ENCODE measurements around the gene CA11. TPM values are rescaled to one million over a fixed set of nuclear protein-coding genes. Genes with fewer than 3 reads are reported as not detected.
A peak's percentile ranks its signal among the peaks of the same experiment; 100 is the strongest.

The CA11 gene
- total RNA-seq, 2 donors from 2014 or later: 7.0 to 11.2 TPM

DNA sequence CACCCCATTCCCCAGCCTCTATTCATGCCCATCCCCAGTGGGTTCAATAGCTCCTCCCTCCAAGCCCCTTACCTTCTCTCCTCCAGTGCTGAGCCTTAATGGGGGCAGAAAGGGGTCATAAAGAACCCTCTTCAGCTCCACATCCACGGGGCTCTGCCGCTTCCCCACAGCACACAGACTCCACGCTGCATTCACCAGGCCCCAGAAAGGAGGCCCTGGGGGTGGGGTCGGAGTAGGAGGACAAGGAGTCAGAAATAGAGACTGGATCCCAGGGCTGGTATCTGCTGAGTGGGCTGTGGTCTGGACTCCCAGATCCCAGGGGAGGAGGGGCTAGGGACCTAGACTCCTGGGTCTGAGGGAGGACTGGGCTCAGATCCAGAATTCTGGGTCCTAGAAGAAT, 1.6 kb downstream of the CA11 start:
- H3K4me3 ChIP-seq: no peak overlapping the region
- WGBS: 69% methylated on average over 4 of the region's 4 CpGs
- intact Hi-C loops (cut with DNase I): loop anchor here (5.0 to 10.0 kb wide), 2 partner anchors 68 to 320 kb away; partner anchors contain the start of gene FTL
- no peak for DNase-seq (ENCODE audit: low spot score)
- H3K36me3 ChIP-seq: no peaks in the 10 kb centered on the region
- TF ChIP-seq POLR2AphosphoS5 (IDR thresholded peaks at IDR 0.05) (no peak), POLR2A (IDR thresholded peaks at IDR 0.05) (no peak)
- H3K9me3 ChIP-seq: no peaks in the 10 kb centered on the region
- peaks cover 7% of the 10 kb centered on the region for H3K4me1 ChIP-seq (replicated peaks)
- no peak overlapping the region for H3K27ac ChIP-seq
- H3K27me3 ChIP-seq (replicated peaks; ENCODE audit: insufficient read depth): no peaks in the 10 kb centered on the region

GRCh38 chr19:48642862-48643261, 3.1 kb downstream of the CA11 start:
- Histone ChIP-seq H3K4me3 (no peak overlapping the region), H3K36me3 (no peaks in the 10 kb centered on the region), H3K27ac (no peak overlapping the region), H3K27me3 (replicated peaks; ENCODE audit: insufficient read depth) (no peaks in the 10 kb centered on the region), H3K9me3 (no peaks in the 10 kb centered on the region), H3K4me1 (replicated peaks) (peaks cover 7% of the 10 kb centered on the region)
- intact Hi-C loops (cut with DNase I): loop anchor here (5.0 to 10.0 kb wide), 2 partner anchors 69 to 322 kb away; partner anchors contain the start of gene FTL
- TF ChIP-seq POLR2AphosphoS5 (IDR thresholded peaks at IDR 0.05) (no peak), POLR2A (IDR thresholded peaks at IDR 0.05) (no peak), CTCF (IDR thresholded peaks at IDR 0.05) (no peak)
- DNase-seq (ENCODE audit: low spot score): no peak
- 92% methylated on average over 5 of the region's 5 CpGs for WGBS

DNA sequence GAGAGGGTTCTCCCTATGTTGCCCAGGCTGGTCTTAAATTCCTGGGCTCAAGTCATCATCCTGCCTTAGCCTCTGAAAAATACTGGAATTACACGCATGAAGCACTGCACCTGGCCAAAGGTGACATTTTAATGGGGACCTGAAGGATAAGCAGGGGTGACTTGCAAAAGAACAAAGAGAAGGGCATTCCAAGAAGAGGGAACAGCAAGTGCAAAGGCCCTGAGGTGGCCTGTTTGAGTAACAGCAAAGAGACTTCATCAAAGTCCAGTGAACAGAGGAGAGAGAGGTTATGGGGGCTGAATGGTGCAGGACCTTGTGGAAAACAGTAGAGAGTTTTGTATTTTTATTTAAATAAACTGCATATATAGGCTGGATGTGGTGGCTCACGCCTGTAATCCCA, 4.1 kb downstream of the CA11 start:
- Histone ChIP-seq H3K4me1 (replicated peaks) (peaks cover 7% of the 10 kb centered on the region), H3K27ac (no peak overlapping the region), H3K4me3 (no peak overlapping the region), H3K27me3 (replicated peaks; ENCODE audit: insufficient read depth) (no peaks in the 10 kb centered on the region), H3K36me3 (no peaks in the 10 kb centered on the region), H3K9me3 (no peaks in the 10 kb centered on the region)
- TF ChIP-seq CTCF (IDR thresholded peaks at IDR 0.05): no peak
- no peak for TF ChIP-seq POLR2AphosphoS5 (IDR thresholded peaks at IDR 0.05)
- TF ChIP-seq POLR2A (IDR thresholded peaks at IDR 0.05): no peak
- WGBS: 97% methylated on average over 2 of the region's 2 CpGs
- DNase-seq (ENCODE audit: low spot score): no peak
- intact Hi-C loops (cut with DNase I): loop anchor here (5.0 to 10.0 kb wide), 2 partner anchors 70 to 323 kb away; partner anchors contain the start of gene FTL

GRCh38 chr19:48639483-48640375, 6.3 kb downstream of the CA11 start:
- Histone ChIP-seq H3K4me1 (replicated peaks) (peaks cover 5% of the 10 kb centered on the region), H3K36me3 (no peaks in the 10 kb centered on the region), H3K9me3 (no peaks in the 10 kb centered on the region), H3K4me3 (no peak overlapping the region), H3K27ac (no peak overlapping the region), H3K27me3 (replicated peaks; ENCODE audit: insufficient read depth) (no peaks in the 10 kb centered on the region)
- DNase-seq (ENCODE audit: low spot score): no peak
- 68% methylated on average over 33 of the region's 33 CpGs for WGBS
- TF ChIP-seq CTCF (IDR thresholded peaks at IDR 0.05): no peak
- TF ChIP-seq POLR2A (IDR thresholded peaks at IDR 0.05): no peak
- no peak for TF ChIP-seq POLR2AphosphoS5 (IDR thresholded peaks at IDR 0.05)
- intact Hi-C loops (cut with DNase I): loop anchor here (5.0 to 10.0 kb wide), 2 partner anchors 73 to 325 kb away; partner anchors contain the start of gene FTL

GRCh38 chr19:48638831-48639381, 7.1 kb downstream of the CA11 start:
- peaks cover 11% of the 10 kb centered on the region for H3K4me1 ChIP-seq (replicated peaks)
- no peak for DNase-seq (ENCODE audit: low spot score)
- peak overlapping the region; percentile 98 to 99 for H3K27ac ChIP-seq
- H3K4me3 ChIP-seq: no peak overlapping the region
- H3K27me3 ChIP-seq (replicated peaks; ENCODE audit: insufficient read depth): no peaks in the 10 kb centered on the region
- WGBS: 73% methylated on average over 16 of the region's 16 CpGs
- no peak for TF ChIP-seq CTCF (IDR thresholded peaks at IDR 0.05)
- TF ChIP-seq POLR2AphosphoS5 (IDR thresholded peaks at IDR 0.05): no peak
- no peak for TF ChIP-seq POLR2A (IDR thresholded peaks at IDR 0.05)
- H3K36me3 ChIP-seq: no peaks in the 10 kb centered on the region
- intact Hi-C loops (cut with DNase I): no loop called here
- no peaks in the 10 kb centered on the region for H3K9me3 ChIP-seq

Measured in prostate gland (tissue), 2 donors.